ENCODE results near the gene SMG1.
A peak's percentile ranks its signal among the peaks of the same experiment; 100 is the strongest.
"Not testable (repeated sequence)": the region's sequence is repeated elsewhere in the genome, so short reads cannot be mapped to it uniquely, and the experiment has no call there.

Gene SMG1

DNA sequence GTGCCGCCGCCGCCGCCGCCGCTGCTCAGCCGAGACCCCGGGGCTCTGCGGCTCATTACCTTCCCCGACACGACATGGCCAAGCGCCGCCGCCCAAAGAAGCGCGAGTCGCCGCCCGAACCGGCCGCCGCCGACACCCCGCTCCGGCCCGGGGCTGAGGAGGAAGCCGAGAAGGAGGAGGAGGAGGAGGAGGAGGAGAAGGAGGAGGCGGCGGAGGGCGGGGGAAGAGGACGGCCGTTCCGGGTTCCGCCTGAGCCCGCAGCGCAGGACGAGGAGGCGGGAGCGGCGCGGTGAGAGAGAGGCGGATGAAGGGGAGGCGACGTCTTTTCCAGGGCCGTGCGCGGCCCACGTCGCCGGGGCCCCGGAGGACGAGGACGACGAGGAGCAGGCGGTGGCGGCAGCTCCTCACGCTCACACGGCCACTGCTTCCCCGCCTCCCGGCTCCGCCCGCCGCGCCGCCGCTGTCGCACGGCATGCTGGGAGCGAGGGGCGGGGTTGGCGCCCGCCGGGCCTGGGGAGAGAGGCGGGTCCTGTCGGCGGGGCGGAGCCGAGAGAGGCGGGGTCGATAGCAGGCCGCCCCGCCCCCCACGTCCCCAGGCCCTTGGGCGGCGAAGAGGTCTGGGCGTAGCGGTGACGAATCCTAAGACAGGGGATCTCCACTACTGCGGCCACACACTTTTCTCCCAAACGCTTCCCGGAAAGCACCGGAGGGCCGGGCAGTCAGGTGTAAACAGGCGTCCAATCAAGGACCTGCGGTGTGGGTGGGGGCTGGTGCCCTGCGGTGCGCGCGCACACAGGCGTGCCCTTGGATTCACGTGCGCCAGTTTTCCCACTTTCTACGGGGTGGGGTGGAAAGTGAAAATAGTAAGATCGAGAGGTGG lies at the start of gene SMG1:
TSS of gene SMG1 (minus strand) at position 423 of the 880 bp plus-strand sequence. CDS start at position 56, 367 bp downstream.
- peak; percentile 71 for DNase-seq (ENCODE audit: low read depth)
- in situ Hi-C loops (cut with HindIII; ENCODE audit: low sequenced_read_pairs), result not testable (repeated sequence)
- H3K4me3 ChIP-seq (ENCODE audit: low read depth, low read length), result peak within 1 kb of the TSS; percentile 63

DNA sequence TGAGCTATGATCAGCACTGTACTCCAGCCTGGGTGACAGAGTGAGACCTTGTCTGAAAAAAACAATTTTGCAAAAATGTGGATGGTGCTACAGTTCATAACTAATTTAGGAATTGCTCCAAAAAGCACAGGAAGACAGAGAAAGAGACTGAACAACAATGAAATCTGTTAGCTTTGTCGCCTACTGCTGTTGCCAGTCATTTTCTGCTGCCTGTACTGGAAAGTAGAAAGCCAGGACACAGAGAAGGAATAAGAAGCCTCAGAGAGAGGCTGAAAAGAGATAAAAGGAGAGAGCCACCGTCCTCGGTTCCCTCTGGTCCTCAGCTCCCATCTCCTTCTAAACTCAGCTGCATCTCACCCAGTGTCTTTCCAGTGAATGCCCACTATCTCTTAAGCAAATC lies 48.9 kb upstream of the SMG1 start:
- no peak for DNase-seq (ENCODE audit: low read depth)
- H3K4me3 ChIP-seq (ENCODE audit: low read depth, low read length), result no peak overlapping the region
- in situ Hi-C loops (cut with HindIII; ENCODE audit: low sequenced_read_pairs), result no loop called here
- TF ChIP-seq, protein P1, sequence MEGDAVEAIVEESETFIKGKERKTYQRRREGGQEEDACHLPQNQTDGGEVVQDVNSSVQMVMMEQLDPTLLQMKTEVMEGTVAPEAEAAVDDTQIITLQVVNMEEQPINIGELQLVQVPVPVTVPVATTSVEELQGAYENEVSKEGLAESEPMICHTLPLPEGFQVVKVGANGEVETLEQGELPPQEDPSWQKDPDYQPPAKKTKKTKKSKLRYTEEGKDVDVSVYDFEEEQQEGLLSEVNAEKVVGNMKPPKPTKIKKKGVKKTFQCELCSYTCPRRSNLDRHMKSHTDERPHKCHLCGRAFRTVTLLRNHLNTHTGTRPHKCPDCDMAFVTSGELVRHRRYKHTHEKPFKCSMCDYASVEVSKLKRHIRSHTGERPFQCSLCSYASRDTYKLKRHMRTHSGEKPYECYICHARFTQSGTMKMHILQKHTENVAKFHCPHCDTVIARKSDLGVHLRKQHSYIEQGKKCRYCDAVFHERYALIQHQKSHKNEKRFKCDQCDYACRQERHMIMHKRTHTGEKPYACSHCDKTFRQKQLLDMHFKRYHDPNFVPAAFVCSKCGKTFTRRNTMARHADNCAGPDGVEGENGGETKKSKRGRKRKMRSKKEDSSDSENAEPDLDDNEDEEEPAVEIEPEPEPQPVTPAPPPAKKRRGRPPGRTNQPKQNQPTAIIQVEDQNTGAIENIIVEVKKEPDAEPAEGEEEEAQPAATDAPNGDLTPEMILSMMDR (IDR thresholded peaks at IDR 0.05; ENCODE audit: low read depth, low read length, missing control alignments), result no peak

DNA sequence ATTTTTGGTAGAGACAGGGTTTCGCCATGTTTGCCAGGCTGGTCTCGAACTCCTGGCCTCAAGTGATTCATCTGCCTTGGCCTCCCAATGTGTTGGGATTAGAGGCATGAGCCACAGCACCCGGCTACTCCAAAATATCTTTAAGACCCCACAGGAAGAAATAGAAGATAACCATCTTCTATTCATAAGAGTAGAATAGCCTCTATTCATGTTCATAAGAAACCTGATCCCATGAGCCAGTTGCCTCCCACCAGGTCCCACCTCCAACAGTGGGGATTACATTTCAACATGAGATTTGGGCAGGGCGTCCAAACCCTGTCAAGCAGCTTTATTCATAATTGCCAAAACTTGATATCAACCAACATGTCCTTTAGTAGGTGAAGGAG lies 43.6 kb upstream of the SMG1 start:
- TF ChIP-seq, protein P1 (IDR thresholded peaks at IDR 0.05; ENCODE audit: low read depth, low read length, missing control alignments), result no peak
- H3K4me3 ChIP-seq (ENCODE audit: low read depth, low read length), result no peak overlapping the region
- in situ Hi-C loops (cut with HindIII; ENCODE audit: low sequenced_read_pairs), result loop anchor here (5.0 kb wide), 2 partner anchors 52 to 92 kb away; no protein-coding TSS in a partner anchor
- DNase-seq (ENCODE audit: low read depth), result no peak

DNA sequence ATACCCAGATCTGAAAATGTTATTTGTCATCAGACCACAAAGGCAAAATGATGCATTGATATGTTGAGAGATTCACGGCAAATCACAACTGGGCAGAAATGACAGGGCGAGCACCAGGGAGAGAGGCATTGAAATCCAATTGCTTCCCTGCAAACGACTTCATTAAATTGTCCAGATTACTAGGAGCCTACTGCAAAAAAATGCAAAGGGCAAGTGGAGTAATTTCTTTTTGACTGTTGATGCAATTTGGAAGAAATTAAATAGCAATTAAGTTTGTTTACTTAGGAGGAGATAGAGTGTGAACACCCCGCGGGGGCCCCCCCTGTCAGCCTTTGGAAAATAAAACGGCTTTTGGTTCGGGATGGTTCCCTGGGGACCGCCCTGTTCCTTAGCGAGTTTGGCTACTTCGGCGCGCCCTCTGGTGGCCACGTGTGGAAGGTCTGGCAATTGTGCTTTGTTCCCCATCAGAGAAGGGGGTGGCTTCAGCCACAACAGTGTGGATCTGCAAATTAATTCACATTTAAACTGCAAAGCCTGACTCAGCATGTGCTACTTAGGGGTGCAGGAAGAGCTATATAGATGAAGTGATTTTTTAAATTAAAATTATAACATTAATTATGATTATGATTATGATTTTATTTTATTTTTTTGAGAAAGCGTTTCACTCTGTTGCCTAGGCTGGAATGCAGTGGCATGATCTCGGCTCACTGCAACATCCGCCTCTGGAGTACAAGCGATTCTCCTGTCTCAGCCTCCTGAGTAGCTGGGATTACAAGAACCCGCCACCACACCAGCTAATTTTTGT lies 43.0 kb upstream of the SMG1 start:
- in situ Hi-C loops (cut with HindIII; ENCODE audit: low sequenced_read_pairs), result no loop called here
- H3K4me3 ChIP-seq (ENCODE audit: low read depth, low read length), result peak overlapping the region; percentile 37
- TF ChIP-seq, protein P1 (IDR thresholded peaks at IDR 0.05; ENCODE audit: low read depth, low read length, missing control alignments), result peak; percentile 94

DNA sequence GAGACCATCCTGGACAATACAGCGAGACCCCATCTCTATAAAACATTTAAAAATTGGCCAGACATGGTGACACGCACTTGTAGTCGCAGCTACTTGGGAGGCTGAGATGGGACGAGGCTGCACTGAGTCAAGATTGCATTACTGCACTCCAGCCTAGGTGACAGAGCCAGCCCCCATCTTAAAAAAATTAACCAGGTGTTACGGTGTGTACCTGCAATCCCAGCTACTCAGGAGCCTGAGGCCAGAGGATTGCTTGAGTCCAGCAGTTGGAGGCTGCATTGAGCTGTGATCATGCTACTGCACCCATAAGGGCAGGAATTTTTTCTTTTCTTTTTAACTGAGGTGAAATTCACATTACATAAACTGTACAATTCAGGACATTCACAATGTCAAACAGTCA lies 40.6 kb upstream of the SMG1 start:
- in situ Hi-C loops (cut with HindIII; ENCODE audit: low sequenced_read_pairs), result no loop called here
- TF ChIP-seq, protein P1 (IDR thresholded peaks at IDR 0.05; ENCODE audit: low read depth, low read length, missing control alignments), result no peak
- H3K4me3 ChIP-seq (ENCODE audit: low read depth, low read length), result no peak overlapping the region
- DNase-seq (ENCODE audit: low read depth), result no peak

More for the DNA sequence above, 43.0 kb upstream of the SMG1 start:
- DNase-seq (ENCODE audit: low read depth), result peak; percentile 51

DNA sequence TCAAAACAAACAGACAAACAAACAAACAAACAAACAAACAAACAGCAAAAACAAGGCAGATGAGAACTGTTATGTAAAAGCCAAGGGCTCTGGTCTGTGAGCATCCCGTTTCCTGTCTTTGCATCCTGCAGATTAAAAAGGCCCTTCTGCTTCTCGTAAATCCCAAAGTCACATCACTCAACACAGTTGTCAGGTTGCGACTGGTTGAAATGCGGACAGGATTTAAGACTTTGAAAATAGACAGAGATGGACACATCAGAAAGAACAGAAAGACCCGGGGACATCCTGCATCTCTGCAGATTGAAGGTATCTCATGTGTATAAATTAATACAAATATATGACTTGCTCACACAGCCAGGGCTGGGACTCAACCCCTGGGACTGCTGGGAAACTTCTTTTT lies 39.3 kb upstream of the SMG1 start:
- in situ Hi-C loops (cut with HindIII; ENCODE audit: low sequenced_read_pairs), result no loop called here
- H3K4me3 ChIP-seq (ENCODE audit: low read depth, low read length), result no peak overlapping the region
- no peak for DNase-seq (ENCODE audit: low read depth)
- TF ChIP-seq, protein P1 (IDR thresholded peaks at IDR 0.05; ENCODE audit: low read depth, low read length, missing control alignments), result no peak
